IMR-90 (cell line): ENCODE measurements around the gene ATP10D. TPM values are rescaled to one million over a fixed set of nuclear protein-coding genes. Genes with fewer than 3 reads are reported as not detected.

ENCODE experiments used
- ATAC-seq: fragments of 200-7000 bp; cut with Tn5 transposase; 2 replicates; pipeline ENCODE4 v1.9.1; 2020; ENCODE audit warnings: low read depth, mild to moderate bottlenecking, moderate library complexity
- BruUV-seq: library from RNA; stranded (reverse); fragments of 400-500 nt; replicated peaks from 2 replicates; lab custom pipeline; 2021; lab: Mats Ljungman, UMichigan
- CTCF ChIA-PET: fragments of 300-600 bp; formaldehyde crosslinking; extraction: SDS; loops from one replicate; lab custom pipeline; 2021; ENCODE audit warnings: antibody characterized with exemption; lab: Yijun Ruan, JAX
- POLR2A ChIA-PET: fragments of 300-600 bp; sonication (Branson Sonifier 250); formaldehyde crosslinking; loops from one replicate; lab custom pipeline; 2022; ENCODE audit warnings: antibody characterized with exemption; ENCODE audit not compliant: unreplicated experiment; lab: Charles Lee
- DNase-seq: peaks from one replicate; pipeline ENCODE4 v3.0.0; 2013
- H2AFZ ChIP-seq: replicated peaks from 2 replicates; pipeline ENCODE3; 2013; ENCODE audit warnings: low read length, mild to moderate bottlenecking; ENCODE audit not compliant: poor library complexity
- H2AK5ac ChIP-seq: 2 replicates; pipeline ENCODE4 v1.6.1; 2013; ENCODE audit warnings: low read depth, low read length, inconsistent platforms
- H2AK9ac ChIP-seq: replicated peaks from 2 replicates; pipeline ENCODE3; 2013; ENCODE audit warnings: mild to moderate bottlenecking, low read depth, low read length, moderate library complexity; ENCODE audit not compliant: poor library complexity
- H2BK120ac ChIP-seq: 2 replicates; pipeline ENCODE4 v1.6.1; 2013; ENCODE audit warnings: low read depth, low read length, inconsistent platforms
- H2BK15ac ChIP-seq: 3 replicates; pipeline ENCODE4 v1.6.1; 2013; ENCODE audit warnings: low read depth, low read length, inconsistent platforms
- H2BK20ac ChIP-seq: 2 replicates; pipeline ENCODE4 v1.6.1; 2013; ENCODE audit warnings: low read depth, mild to moderate bottlenecking, inconsistent platforms, low read length, moderate library complexity
- H2BK5ac ChIP-seq: 2 replicates; pipeline ENCODE4 v1.6.1; 2013; ENCODE audit warnings: mild to moderate bottlenecking, low read depth, low read length, inconsistent platforms; ENCODE audit not compliant: poor library complexity, severe bottlenecking
- H3K14ac ChIP-seq: replicated peaks from 2 replicates; pipeline ENCODE4 v1.6.1; 2013; ENCODE audit warnings: low read depth, low read length, inconsistent platforms
- H3K18ac ChIP-seq: 2 replicates; pipeline ENCODE4 v1.6.1; 2013; ENCODE audit warnings: low read depth, low read length, control low read depth
- H3K23ac ChIP-seq: 2 replicates; pipeline ENCODE4 v1.6.1; 2013; ENCODE audit warnings: low read depth, low read length, inconsistent platforms
- H3K27ac ChIP-seq: 2 replicates; pipeline ENCODE4 v1.5.1; 2013; ENCODE audit warnings: mild to moderate bottlenecking, control low read depth, low read length; ENCODE audit not compliant: insufficient read depth
- H3K27me3 ChIP-seq: 2 replicates; pipeline ENCODE4 v1.6.1; 2013; ENCODE audit warnings: low read length; ENCODE audit not compliant: control insufficient read depth, insufficient read depth
- H3K36me3 ChIP-seq: 2 replicates; pipeline ENCODE4 v1.6.1; 2013; ENCODE audit warnings: low read length, mixed read lengths; ENCODE audit not compliant: control insufficient read depth, insufficient read depth
- H3K4ac ChIP-seq: 2 replicates; pipeline ENCODE4 v1.6.1; 2013; ENCODE audit warnings: low read depth, low read length, inconsistent platforms
- H3K4me1 ChIP-seq: 2 replicates; pipeline ENCODE4 v1.6.1; 2013; ENCODE audit warnings: low read length, mixed read lengths; ENCODE audit not compliant: control insufficient read depth, insufficient read depth
- H3K4me2 ChIP-seq: 2 replicates; pipeline ENCODE4 v1.6.1; 2013; ENCODE audit warnings: low read depth, mild to moderate bottlenecking, control low read depth, low read length, moderate library complexity
- H3K4me3 ChIP-seq: 2 replicates; pipeline ENCODE4 v1.5.1; 2013; ENCODE audit warnings: low read depth, mild to moderate bottlenecking, control low read depth, low read length, moderate library complexity; ENCODE audit not compliant: insufficient read depth
- H3K56ac ChIP-seq: 2 replicates; pipeline ENCODE4 v1.6.1; 2013; ENCODE audit warnings: low read length, inconsistent platforms; ENCODE audit not compliant: insufficient read depth; ENCODE audit errors: extremely low read depth
- H3K79me1 ChIP-seq, 2 experiments: 2 replicates each; pipeline ENCODE4 v1.6.1; 2013; ENCODE audit warnings: low read length in 2 of 2, inconsistent platforms in 1 of 2, low read depth in 1 of 2
- H3K9ac ChIP-seq: 2 replicates; pipeline ENCODE4 v1.6.1; 2013; ENCODE audit warnings: low read depth, low read length, control low read depth
- H3K9me1 ChIP-seq: 2 replicates; pipeline ENCODE4 v1.6.1; 2013; ENCODE audit warnings: low read length, inconsistent platforms; ENCODE audit not compliant: insufficient read depth
- H3K9me3 ChIP-seq: 2 replicates; pipeline ENCODE4 v1.6.1; 2013; ENCODE audit warnings: low read length; ENCODE audit not compliant: control insufficient read depth, insufficient read depth
- H4K20me1 ChIP-seq: 2 replicates; pipeline ENCODE4 v1.6.1; 2013; ENCODE audit warnings: low read length, inconsistent platforms; ENCODE audit not compliant: insufficient read depth
- H4K5ac ChIP-seq: 2 replicates; pipeline ENCODE4 v1.6.1; 2013; ENCODE audit warnings: mild to moderate bottlenecking, low read depth, low read length, control low read depth
- H4K8ac ChIP-seq, 2 experiments: 2 replicates each; pipeline ENCODE4 v1.6.1; 2013; ENCODE audit warnings: low read depth in 2 of 2, low read length in 2 of 2, control low read depth in 1 of 2, inconsistent platforms in 1 of 2
- H4K91ac ChIP-seq: 2 replicates; pipeline ENCODE4 v1.6.1; 2013; ENCODE audit warnings: low read depth, low read length, inconsistent platforms; ENCODE audit not compliant: insufficient read depth
- BHLHE40 ChIP-seq: fragments of 150-350 bp; IDR thresholded peaks from 2 replicates; pipeline ENCODE4 v1.6.1; 2016; ENCODE audit warnings: mild to moderate bottlenecking, low read depth, low read length
- CEBPB ChIP-seq: IDR thresholded peaks from 2 replicates; pipeline ENCODE4 v1.6.1; 2012; ENCODE audit warnings: low read depth, low read length, improper control_type of control experiment
- CHD1 ChIP-seq: IDR thresholded peaks from 2 replicates; pipeline ENCODE4 v1.6.1; 2012; ENCODE audit warnings: low read depth, low read length, improper control_type of control experiment
- ELK1 ChIP-seq: fragments of 150-350 bp; IDR thresholded peaks from 2 replicates; pipeline ENCODE4 v1.6.1; 2016; ENCODE audit warnings: low read depth, mild to moderate bottlenecking, low read length, moderate library complexity, borderline replicate concordance
- FOS ChIP-seq: fragments of 150-350 bp; IDR thresholded peaks from 2 replicates; pipeline ENCODE4 v1.6.1; 2016; ENCODE audit warnings: low read depth, low read length
- MAFK ChIP-seq: IDR thresholded peaks from 2 replicates; pipeline ENCODE4 v1.6.1; 2012; ENCODE audit warnings: low read depth, low read length, improper control_type of control experiment
- MAZ ChIP-seq: IDR thresholded peaks from 2 replicates; pipeline ENCODE4 v1.6.1; 2012; ENCODE audit warnings: low read depth, mild to moderate bottlenecking, low read length, improper control_type of control experiment, moderate library complexity, borderline replicate concordance
- MXI1 ChIP-seq: IDR thresholded peaks from 2 replicates; pipeline ENCODE4 v1.6.1; 2012; ENCODE audit warnings: low read depth, mild to moderate bottlenecking, low read length, moderate library complexity, borderline replicate concordance
- NFE2L2 ChIP-seq: fragments of 150-350 bp; IDR thresholded peaks from 2 replicates; pipeline ENCODE4 v1.6.1; 2016; ENCODE audit warnings: low read depth, mild to moderate bottlenecking, low read length
- RAD21 ChIP-seq: IDR thresholded peaks from 2 replicates; pipeline ENCODE4 v1.6.1; 2012; ENCODE audit warnings: low read length, improper control_type of control experiment
- RCOR1 ChIP-seq: IDR thresholded peaks from 2 replicates; pipeline ENCODE4 v1.6.1; 2012; ENCODE audit warnings: mild to moderate bottlenecking, low read length, improper control_type of control experiment; ENCODE audit not compliant: insufficient replicate concordance
- RFX5 ChIP-seq: IDR thresholded peaks from 2 replicates; pipeline ENCODE4 v1.8.0; 2012; ENCODE audit warnings: low read depth, mild to moderate bottlenecking, low read length, moderate library complexity
- USF2 ChIP-seq: fragments of 150-350 bp; IDR thresholded peaks from 2 replicates; pipeline ENCODE4 v1.6.1; 2017; ENCODE audit warnings: mild to moderate bottlenecking, antibody characterized with exemption, low read length, low read depth
- WGBS, 2 experiments: methylation state at CpG; one replicate each; pipeline versions ENCODE4 v1.1.5 to v1.1.7; 2013; ENCODE audit warnings: missing lambda C conversion rate in 2 of 2; ENCODE audit not compliant: insufficient read length in 1 of 2; ENCODE audit errors: extremely low coverage in 2 of 2; 5-methylcytosine and 5-hydroxymethylcytosine counted together
- dilution Hi-C: fragments of 300-500 bp; cut with HindIII; formaldehyde crosslinking; loops from one replicate; pipeline ENCODE4 v1.14.3; 2018; ENCODE audit warnings: low sequenced_read_pairs; ENCODE audit not compliant: unreplicated experiment
- in situ Hi-C: fragments of 300-500 bp; cut with MboI; formaldehyde crosslinking; loops from 3 replicates; pipeline ENCODE4 v1.14.3; 2019; ENCODE audit warnings: low sequenced_read_pairs, inconsistent platforms, mixed read lengths
- intact Hi-C: fragments of 100-400 bp; cut with micrococcal nuclease; formaldehyde crosslinking; loops from 2 replicates; pipeline ENCODE4 v1.10.0; 2022
- polyA plus RNA-seq, 3 experiments: library from polyadenylated mRNA; depleted of rRNA; stranded (reverse); fragments of >200 nt; gene quantifications; 2 replicates each; pipeline ENCODE4 v1.2.3, GENCODE V29; 2012; ENCODE audit warnings: low replicate concordance in 1 of 3
- total RNA-seq: library from RNA; depleted of rRNA; stranded (reverse); fragments of >200 nt; gene quantifications from 2 replicates; pipeline ENCODE4 v1.2.3, GENCODE V29; 2012

ATP10D gene
- total and polyA plus RNA-seq, 2 of the 4 experiments (the other 2 are of a cell fraction) = 28.9 to 135 TPM

- Histone ChIP-seq H3K4me3 (peak overlapping the region; percentile 71), H3K27ac (peak overlapping the region; percentile 45; the same call in 1 of the 2 replicates), H4K91ac (no peak overlapping the region), H3K4me2 (peak overlapping the region; percentile 94), H3K79me1 (peaks cover 13 to 27% of the 10 kb centered on the region in 2 experiments; a peak in 3 of 4 replicates), H4K20me1 (no peaks in the 10 kb centered on the region), H3K14ac (peak overlapping the region; percentile 75), H3K4ac (peak overlapping the region; percentile 3; the same call in 1 of the 2 replicates), H3K56ac (peak overlapping the region; percentile 92; the same call in 1 of the 2 replicates), H2AK9ac (no peak overlapping the region), H2BK5ac (peak overlapping the region; percentile 88), H2AK5ac (no peak overlapping the region), H2BK20ac (peak overlapping the region; percentile 38), H2BK15ac (0 out of 3 replicates have a peak overlapping the region, but pooled peaks have one; percentile 18), H3K23ac (peak overlapping the region; percentile 89; the same call in 1 of the 2 replicates), H2AFZ (no peak overlapping the region), H2BK120ac (peak overlapping the region; percentile 79; the same call in 1 of the 2 replicates), H3K9ac (peak overlapping the region; percentile 92), H3K9me1 (0 out of 2 replicates have a peak, but pooled peaks cover 4% of the 10 kb centered on the region), H3K27me3 (no peaks in the 10 kb centered on the region), H3K9me3 (peaks cover 2% of the 10 kb centered on the region; the same call in 1 of the 2 replicates), H4K5ac (peak overlapping the region; percentile 19; the same call in 1 of the 2 replicates), H3K18ac (peak overlapping the region; percentile 64; the same call in 1 of the 2 replicates), H3K36me3 (no peaks in the 10 kb centered on the region), H4K8ac (peak overlapping the region; percentile 54 to 68; a peak in 3 of 4 replicates), H3K4me1 (peaks cover 5% of the 10 kb centered on the region)
- ATAC-seq = no peak
- intact Hi-C loops (loop anchor here (5.0 kb wide), 1 partner anchor 46 kb away; no protein-coding TSS in a partner anchor), in situ Hi-C loops (no loop called here), dilution Hi-C loops (no loop called here)
- POLR2A ChIA-PET = no interaction called here
- no peak for TF ChIP-seq ELK1
- no peak for TF ChIP-seq CEBPB
- TF ChIP-seq RAD21 = no peak
- no peak for TF ChIP-seq MAFK
- no peak for TF ChIP-seq USF2
- TF ChIP-seq RFX5 = no peak
- TF ChIP-seq NFE2L2 = no peak
- no peak for TF ChIP-seq CHD1
- TF ChIP-seq FOS = no peak
- no peak for TF ChIP-seq MAZ
- TF ChIP-seq BHLHE40 = no peak
- TF ChIP-seq RCOR1 = no peak
- no peak for TF ChIP-seq MXI1
- BruUV-seq = no TSS peak
- 29% methylated on average over 1 of the region's 5 CpGs; no CpG with 5 or more reads in 1 of the 2 experiments for WGBS, 2 experiments
- DNase-seq = no peak
- CTCF ChIA-PET = no interaction called here
These were observed 1.2 kb downstream of the ATP10D start for GRCh38 chr4:47486231-47486673.
